ENCODE measurements around the gene LEO1.

The LEO1 gene

DNA sequence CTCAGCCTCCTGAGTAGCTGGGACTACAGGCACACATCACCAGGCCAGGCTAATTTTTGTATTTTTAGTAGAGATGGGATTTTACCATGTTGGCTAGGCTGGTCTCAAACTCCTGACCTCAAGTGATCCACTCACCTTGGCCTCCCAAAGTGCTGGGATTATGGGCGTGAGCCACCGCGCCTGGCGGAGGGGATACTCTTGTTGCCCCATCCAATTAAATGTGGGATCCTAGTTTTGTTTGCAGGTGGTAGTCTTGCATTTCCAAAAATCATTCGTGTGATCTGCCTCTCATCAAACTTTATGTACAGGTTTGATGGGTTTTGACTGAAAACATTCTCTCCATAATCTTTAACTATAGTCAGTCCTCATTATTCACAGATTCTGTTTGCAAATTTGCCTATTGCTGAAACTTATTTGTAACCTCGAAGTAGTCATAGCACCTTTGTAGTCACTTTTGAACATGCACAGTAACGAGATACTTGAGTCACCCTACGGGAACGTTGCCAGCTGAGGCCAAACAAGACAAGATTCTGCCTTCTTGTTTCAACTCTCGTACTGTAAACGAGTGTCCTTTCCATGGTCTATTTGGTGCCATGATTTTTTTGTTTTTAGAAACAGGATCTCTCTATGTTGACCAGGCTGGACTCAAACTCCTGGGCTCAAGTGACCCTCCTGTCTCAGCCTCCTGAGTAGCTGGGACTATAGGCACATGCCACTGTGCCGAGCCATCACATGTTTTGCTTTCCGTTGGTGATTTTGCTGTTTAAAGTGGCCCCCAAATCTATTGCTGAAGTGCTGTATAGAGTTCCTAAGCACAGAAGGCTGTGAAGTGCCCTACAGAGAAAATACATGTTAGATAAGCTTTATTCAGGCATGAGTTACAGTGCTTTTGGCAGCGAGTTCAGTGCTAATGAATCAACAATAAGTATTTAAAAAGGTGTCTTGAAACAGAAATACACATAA, 39.3 kb upstream of the LEO1 start:
- TF ChIP-seq, protein P1, sequence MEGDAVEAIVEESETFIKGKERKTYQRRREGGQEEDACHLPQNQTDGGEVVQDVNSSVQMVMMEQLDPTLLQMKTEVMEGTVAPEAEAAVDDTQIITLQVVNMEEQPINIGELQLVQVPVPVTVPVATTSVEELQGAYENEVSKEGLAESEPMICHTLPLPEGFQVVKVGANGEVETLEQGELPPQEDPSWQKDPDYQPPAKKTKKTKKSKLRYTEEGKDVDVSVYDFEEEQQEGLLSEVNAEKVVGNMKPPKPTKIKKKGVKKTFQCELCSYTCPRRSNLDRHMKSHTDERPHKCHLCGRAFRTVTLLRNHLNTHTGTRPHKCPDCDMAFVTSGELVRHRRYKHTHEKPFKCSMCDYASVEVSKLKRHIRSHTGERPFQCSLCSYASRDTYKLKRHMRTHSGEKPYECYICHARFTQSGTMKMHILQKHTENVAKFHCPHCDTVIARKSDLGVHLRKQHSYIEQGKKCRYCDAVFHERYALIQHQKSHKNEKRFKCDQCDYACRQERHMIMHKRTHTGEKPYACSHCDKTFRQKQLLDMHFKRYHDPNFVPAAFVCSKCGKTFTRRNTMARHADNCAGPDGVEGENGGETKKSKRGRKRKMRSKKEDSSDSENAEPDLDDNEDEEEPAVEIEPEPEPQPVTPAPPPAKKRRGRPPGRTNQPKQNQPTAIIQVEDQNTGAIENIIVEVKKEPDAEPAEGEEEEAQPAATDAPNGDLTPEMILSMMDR (IDR thresholded peaks at IDR 0.05; ENCODE audit: insufficient read depth, low read length, poor library complexity, severe bottlenecking): no peak
- no peak overlapping the region for H3K4me3 ChIP-seq (replicated peaks; ENCODE audit: low read depth, low read length)
- no peaks in the 10 kb centered on the region for H3K27me3 ChIP-seq (replicated peaks; ENCODE audit: control insufficient read depth, insufficient read depth, low read length)
- no peak for DNase-seq (ENCODE audit: extremely low read depth, insufficient read length)
- H3K36me3 ChIP-seq (ENCODE audit: control insufficient read depth, insufficient read depth, low read length): no peaks in the 10 kb centered on the region

DNA sequence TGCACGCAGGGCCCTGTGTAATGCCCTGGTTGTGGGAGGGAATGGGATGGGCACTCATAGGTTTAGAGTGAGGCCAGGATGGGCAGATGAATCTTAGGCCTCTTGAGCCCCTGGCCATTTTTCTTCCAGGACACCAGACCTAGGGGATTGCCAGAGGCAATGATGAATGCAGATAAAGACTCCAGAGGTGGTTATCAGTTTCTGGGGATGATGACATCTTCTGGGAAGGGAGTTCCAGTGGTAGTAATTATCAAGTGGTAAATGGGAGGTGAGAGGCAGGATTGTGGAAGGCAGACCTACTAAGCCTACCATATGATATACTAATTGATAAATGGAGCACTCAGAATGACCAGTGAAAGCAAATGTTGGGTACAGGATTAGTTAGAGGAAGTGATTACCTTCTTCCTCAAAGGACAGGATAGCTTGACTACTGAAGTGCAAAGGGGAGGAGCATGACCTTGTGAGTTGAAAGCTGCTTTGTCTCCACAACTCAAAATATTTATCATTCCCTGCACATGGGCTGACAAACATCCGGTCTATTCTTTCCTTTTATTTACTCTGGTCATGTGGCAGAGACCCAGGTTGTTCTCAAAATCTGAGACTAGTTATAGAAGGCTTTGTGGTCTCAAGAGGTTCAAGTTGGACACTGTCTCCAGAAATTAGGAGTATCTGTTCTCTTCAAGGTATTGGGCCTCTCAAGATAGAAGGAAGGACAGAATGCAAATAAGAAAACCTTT, 37.3 kb upstream of the LEO1 start:
- TF ChIP-seq, protein P1 (IDR thresholded peaks at IDR 0.05; ENCODE audit: insufficient read depth, low read length, poor library complexity, severe bottlenecking): no peak
- H3K27me3 ChIP-seq (replicated peaks; ENCODE audit: control insufficient read depth, insufficient read depth, low read length): no peaks in the 10 kb centered on the region
- DNase-seq (ENCODE audit: extremely low read depth, insufficient read length): peak; percentile 56
- H3K36me3 ChIP-seq (ENCODE audit: control insufficient read depth, insufficient read depth, low read length): no peaks in the 10 kb centered on the region
- H3K4me3 ChIP-seq (replicated peaks; ENCODE audit: low read depth, low read length): no peak overlapping the region

DNA sequence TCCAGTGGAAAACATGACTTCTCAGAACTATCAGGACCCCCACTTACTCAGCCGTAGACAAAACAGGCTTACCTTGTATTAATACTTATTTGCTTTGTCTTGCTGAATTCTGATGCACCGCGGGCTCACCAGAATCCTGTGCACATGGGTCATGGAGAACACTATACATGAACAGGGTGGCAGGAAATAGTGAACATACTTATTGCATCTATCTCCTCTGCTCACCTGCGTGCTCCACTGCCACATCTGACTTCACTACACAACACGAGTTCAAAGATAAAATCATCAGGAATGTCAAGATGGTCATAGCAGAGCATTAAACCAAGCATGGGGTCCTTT, 36.8 kb upstream of the LEO1 start:
- no peaks in the 10 kb centered on the region for H3K36me3 ChIP-seq (ENCODE audit: control insufficient read depth, insufficient read depth, low read length)
- H3K4me3 ChIP-seq (replicated peaks; ENCODE audit: low read depth, low read length): no peak overlapping the region
- TF ChIP-seq, protein P1 (IDR thresholded peaks at IDR 0.05; ENCODE audit: insufficient read depth, low read length, poor library complexity, severe bottlenecking): no peak
- no peaks in the 10 kb centered on the region for H3K27me3 ChIP-seq (replicated peaks; ENCODE audit: control insufficient read depth, insufficient read depth, low read length)
- no peak for DNase-seq (ENCODE audit: extremely low read depth, insufficient read length)

DNA sequence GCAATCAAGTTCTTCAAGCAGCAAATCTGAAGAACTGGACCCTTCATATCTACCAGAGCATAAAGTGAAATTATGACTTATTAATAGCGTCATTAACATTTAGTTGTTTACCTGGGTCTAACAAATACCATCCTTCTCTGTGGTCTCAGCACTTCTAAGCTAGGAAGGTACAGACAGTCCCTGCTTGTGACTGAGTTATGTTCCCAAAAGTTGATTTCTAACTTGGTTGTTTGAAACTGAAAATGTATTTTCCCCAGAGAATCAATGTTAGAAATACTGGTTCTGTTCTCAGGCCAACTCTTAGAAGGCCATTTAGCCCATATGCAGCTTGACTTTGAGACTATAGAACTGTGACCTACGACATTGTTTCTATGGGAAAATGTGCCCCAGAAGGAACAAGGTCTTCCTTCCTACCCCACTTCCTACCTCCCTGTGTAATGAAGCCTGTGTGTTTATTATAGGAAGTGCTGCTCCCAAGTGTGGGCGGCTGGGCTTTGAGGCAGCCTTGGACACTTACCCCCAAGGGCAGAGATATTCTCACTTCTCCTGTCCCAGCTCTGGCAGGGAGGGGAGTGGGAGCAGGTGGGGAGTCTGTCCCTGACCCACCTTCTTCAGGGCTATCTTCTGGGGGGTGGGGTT, 35.2 kb upstream of the LEO1 start:
- Histone ChIP-seq H3K27me3 (replicated peaks; ENCODE audit: control insufficient read depth, insufficient read depth, low read length) (no peaks in the 10 kb centered on the region), H3K4me3 (replicated peaks; ENCODE audit: low read depth, low read length) (peak overlapping the region; percentile 21; the same call in 1 of the 2 replicates), H3K36me3 (ENCODE audit: control insufficient read depth, insufficient read depth, low read length) (no peaks in the 10 kb centered on the region)
- TF ChIP-seq, protein P1 (IDR thresholded peaks at IDR 0.05; ENCODE audit: insufficient read depth, low read length, poor library complexity, severe bottlenecking): no peak
- DNase-seq (ENCODE audit: extremely low read depth, insufficient read length): peak; percentile 45

DNA sequence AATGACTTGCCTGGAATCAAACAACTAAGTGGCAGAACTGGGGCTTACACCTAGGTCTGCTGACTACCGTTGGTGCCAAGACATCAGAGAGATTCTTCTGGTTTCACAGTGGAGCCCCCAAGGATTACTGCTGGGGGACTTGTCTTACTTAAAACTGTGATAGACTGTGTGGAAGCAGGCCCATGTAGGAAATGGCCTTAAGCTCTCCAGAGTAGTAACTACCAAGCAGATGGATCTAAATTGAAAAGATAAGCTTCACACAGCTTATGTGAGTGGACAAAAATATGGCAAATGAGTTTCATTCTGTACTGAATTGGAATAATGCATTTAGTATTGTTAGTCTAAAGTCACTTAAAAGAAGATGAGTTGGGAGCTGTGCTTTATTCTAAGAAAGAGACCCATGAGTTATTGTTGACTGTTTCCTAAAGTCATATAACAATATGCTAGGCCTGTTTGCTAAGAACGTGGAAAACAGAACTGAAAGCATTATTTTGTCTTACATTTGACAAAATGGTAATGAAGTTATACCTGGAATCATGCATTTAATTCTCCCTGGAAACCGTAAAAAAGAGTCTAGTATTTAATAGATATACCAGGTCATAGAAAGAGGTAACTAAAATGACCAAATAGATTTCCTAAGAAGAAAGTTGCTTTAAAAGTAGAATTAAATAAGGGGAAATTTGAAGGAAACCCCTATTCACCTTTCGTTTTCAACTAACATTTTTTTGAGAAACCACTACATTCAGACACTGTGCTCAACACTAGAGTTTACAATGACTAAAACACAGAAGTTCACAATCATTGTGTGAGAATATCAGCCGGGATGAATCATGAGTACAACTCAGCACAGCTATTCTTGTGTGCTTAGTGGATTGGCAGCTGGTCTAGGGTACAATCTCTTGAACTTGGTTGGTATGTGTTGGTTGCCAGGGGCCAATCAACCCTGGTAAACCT, 34.4 kb upstream of the LEO1 start:
- H3K36me3 ChIP-seq (ENCODE audit: control insufficient read depth, insufficient read depth, low read length): no peaks in the 10 kb centered on the region
- TF ChIP-seq, protein P1 (IDR thresholded peaks at IDR 0.05; ENCODE audit: insufficient read depth, low read length, poor library complexity, severe bottlenecking): no peak
- peak; percentile 74 for DNase-seq (ENCODE audit: extremely low read depth, insufficient read length)
- H3K4me3 ChIP-seq (replicated peaks; ENCODE audit: low read depth, low read length): peak overlapping the region; percentile 13; the same call in 1 of the 2 replicates
- no peaks in the 10 kb centered on the region for H3K27me3 ChIP-seq (replicated peaks; ENCODE audit: control insufficient read depth, insufficient read depth, low read length)
